ENCODE measurements around the gene FOLH1.
"Not testable (repeated sequence)": the region's sequence is repeated elsewhere in the genome, so short reads cannot be mapped to it uniquely, and the experiment has no call there.

The FOLH1 gene

GRCh38 chr11:49208006-49208721 lies at the start of gene FOLH1:
TSS of gene FOLH1 (minus strand) at chr11:49208602. CDS start at chr11:49208409, 193 bp downstream.
- no peak for DNase-seq (ENCODE audit: low read depth)

GRCh38 chr11:49255148-49255547 lies 46.7 kb upstream of the FOLH1 start:
- DNase-seq (ENCODE audit: low read depth) = not testable (repeated sequence)

GRCh38 chr11:49251212-49251611 lies 42.8 kb upstream of the FOLH1 start:
- DNase-seq (ENCODE audit: low read depth) = not testable (repeated sequence)

GRCh38 chr11:49250398-49251115 lies 42.2 kb upstream of the FOLH1 start:
- not testable (repeated sequence) for DNase-seq (ENCODE audit: low read depth)

- not testable (repeated sequence) for DNase-seq (ENCODE audit: low read depth)
Measured at GRCh38 chr11:49249363-49249762, 41.0 kb upstream of the FOLH1 start.

GRCh38 chr11:49233685-49234084 lies 25.3 kb upstream of the FOLH1 start:
- not testable (repeated sequence) for DNase-seq (ENCODE audit: low read depth)

GRCh38 chr11:49233019-49233418 lies 24.6 kb upstream of the FOLH1 start:
- not testable (repeated sequence) for DNase-seq (ENCODE audit: low read depth)

GRCh38 chr11:49231725-49232124 lies 23.3 kb upstream of the FOLH1 start:
- not testable (repeated sequence) for DNase-seq (ENCODE audit: low read depth)

GRCh38 chr11:49230534-49230933 lies 22.1 kb upstream of the FOLH1 start:
- DNase-seq (ENCODE audit: low read depth) = not testable (repeated sequence)

- not testable (repeated sequence) for DNase-seq (ENCODE audit: low read depth)
Measured at GRCh38 chr11:49230001-49230400, 21.6 kb upstream of the FOLH1 start.

GRCh38 chr11:49229136-49229535 lies 20.7 kb upstream of the FOLH1 start:
- not testable (repeated sequence) for DNase-seq (ENCODE audit: low read depth)

GRCh38 chr11:49225255-49225785 lies 16.9 kb upstream of the FOLH1 start:
- DNase-seq (ENCODE audit: low read depth) = not testable (repeated sequence)

- DNase-seq (ENCODE audit: low read depth) = no peak
Measured at GRCh38 chr11:49221112-49221511, 12.7 kb upstream of the FOLH1 start.

GRCh38 chr11:49213026-49213560 lies 4.7 kb upstream of the FOLH1 start:
- DNase-seq (ENCODE audit: low read depth) = no peak

GRCh38 chr11:49206999-49207398 lies 1.4 kb downstream of the FOLH1 start:
- DNase-seq (ENCODE audit: low read depth) = not testable (repeated sequence)

GRCh38 chr11:49202287-49202976 lies 6.0 kb downstream of the FOLH1 start:
- no peak for DNase-seq (ENCODE audit: low read depth)

- DNase-seq (ENCODE audit: low read depth) = not testable (repeated sequence)
Measured at GRCh38 chr11:49196775-49197174, 11.6 kb downstream of the FOLH1 start.

GRCh38 chr11:49196002-49196401 lies 12.4 kb downstream of the FOLH1 start:
- DNase-seq (ENCODE audit: low read depth) = not testable (repeated sequence)

GRCh38 chr11:49190287-49190686 lies 18.1 kb downstream of the FOLH1 start:
- DNase-seq (ENCODE audit: low read depth) = not testable (repeated sequence)

GRCh38 chr11:49186225-49186624 lies 22.2 kb downstream of the FOLH1 start:
- DNase-seq (ENCODE audit: low read depth) = not testable (repeated sequence)

- DNase-seq (ENCODE audit: low read depth) = not testable (repeated sequence)
Measured at GRCh38 chr11:49185597-49185996, 22.8 kb downstream of the FOLH1 start.

GRCh38 chr11:49184756-49185155 lies 23.6 kb downstream of the FOLH1 start:
- not testable (repeated sequence) for DNase-seq (ENCODE audit: low read depth)
